ENCODE measurements around the gene P2RY2. TPM values are rescaled to one million over a fixed set of nuclear protein-coding genes. Genes with fewer than 3 reads are reported as not detected.

The P2RY2 gene
- total RNA-seq, 1 experiment from 2014 or later: 22.5 TPM

DNA sequence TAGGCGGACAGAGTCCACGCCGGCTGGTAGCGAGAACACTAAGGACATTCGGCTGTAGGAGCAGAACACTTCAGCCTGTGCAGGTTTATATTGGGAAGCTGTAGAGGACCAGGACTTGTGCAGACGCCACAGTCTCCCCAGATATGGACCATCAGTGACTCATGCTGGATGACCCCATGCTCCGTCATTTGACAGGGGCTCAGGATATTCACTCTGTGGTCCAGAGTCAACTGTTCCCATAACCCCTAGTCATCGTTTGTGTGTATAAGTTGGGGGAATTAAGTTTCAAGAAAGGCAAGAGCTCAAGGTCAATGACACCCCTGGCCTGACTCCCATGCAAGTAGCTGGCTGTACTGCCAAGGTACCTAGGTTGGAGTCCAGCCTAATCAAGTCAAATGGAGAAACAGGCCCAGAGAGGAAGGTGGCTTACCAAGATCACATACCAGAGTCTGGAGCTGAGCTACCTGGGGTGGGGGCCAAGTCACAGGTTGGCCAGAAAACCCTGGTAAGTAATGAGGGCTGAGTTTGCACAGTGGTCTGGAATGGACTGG is 17.2 kb downstream of the P2RY2 start:
- no TSS peak for BruUV-seq (replicated peaks)
- no peaks in the 10 kb centered on the region for H3K27me3 ChIP-seq (ENCODE audit: insufficient read depth, low read depth)
- H3K4me1 ChIP-seq (replicated peaks; ENCODE audit: insufficient read depth): peaks cover 43% of the 10 kb centered on the region
- H2AFZ ChIP-seq: no peak overlapping the region
- ChIA-PET POLR2A (ENCODE audit: unreplicated experiment) (no interaction called here), CTCF (interaction anchor here (1.6 kb wide), 1 partner anchor 57 kb away, joined by 5 read pairs; no protein-coding TSS in a partner anchor)
- H3F3A ChIP-seq (ENCODE audit: insufficient read depth, low read depth): peaks cover 5% of the 10 kb centered on the region; the same call in 1 of the 2 replicates
- TF ChIP-seq EZH2 (IDR thresholded peaks at IDR 0.05; ENCODE audit: low read depth) (no peak), CTCF (conservative IDR thresholded peaks at IDR 0.05) (no peak)
- no peaks in the 10 kb centered on the region for H3K79me2 ChIP-seq (ENCODE audit: low read depth)
- H3K4me2 ChIP-seq: no peak overlapping the region
- H4K20me1 ChIP-seq (ENCODE audit: insufficient read depth): no peaks in the 10 kb centered on the region
- no peaks in the 10 kb centered on the region for H3K9me3 ChIP-seq (ENCODE audit: insufficient read depth, low read depth)
- intact Hi-C loops (cut with micrococcal nuclease; ENCODE audit: unreplicated experiment): loop anchor here (5.0 kb wide), 1 partner anchor 313 kb away; no protein-coding TSS in a partner anchor
- no peak for DNase-seq
- H3K36me3 ChIP-seq (ENCODE audit: low read depth): peaks cover 3% of the 10 kb centered on the region; the same call in 1 of the 2 replicates
- H3K9me2 ChIP-seq (ENCODE audit: insufficient read depth): no peaks in the 10 kb centered on the region; the same call in 1 of the 2 replicates
- H3K27ac ChIP-seq: no peak overlapping the region
- H3K4me3 ChIP-seq: no peak overlapping the region

GRCh38 chr11:73236205-73236765 is 18.2 kb downstream of the P2RY2 start:
- BruUV-seq (replicated peaks): no TSS peak

More at GRCh38 chr11:73236205-73236765, 18.2 kb downstream of the P2RY2 start:
- ChIA-PET POLR2A (ENCODE audit: unreplicated experiment) (interaction anchor here (0.5 to 0.9 kb wide), 2 partner anchors 36 to 234 kb away, joined by 3 to 5 read pairs; no protein-coding TSS in a partner anchor), CTCF (interaction anchor here (0.6 to 1.7 kb wide), 10 partner anchors 11 to 513 kb away, joined by 3 to 10 read pairs (median 4); no protein-coding TSS in a partner anchor)
- no peaks in the 10 kb centered on the region for H3K79me2 ChIP-seq (ENCODE audit: low read depth)
- H3K4me2 ChIP-seq: no peak overlapping the region
- peaks cover 48% of the 10 kb centered on the region for H3K4me1 ChIP-seq (replicated peaks; ENCODE audit: insufficient read depth)
- H3K27me3 ChIP-seq (ENCODE audit: insufficient read depth, low read depth): no peaks in the 10 kb centered on the region
- TF ChIP-seq CTCF (conservative IDR thresholded peaks at IDR 0.05) (no peak), EZH2 (IDR thresholded peaks at IDR 0.05; ENCODE audit: low read depth) (no peak)
- no peaks in the 10 kb centered on the region for H4K20me1 ChIP-seq (ENCODE audit: insufficient read depth)
- DNase-seq: no peak
- H3K9me3 ChIP-seq (ENCODE audit: insufficient read depth, low read depth): no peaks in the 10 kb centered on the region
- H3K36me3 ChIP-seq (ENCODE audit: low read depth): no peaks in the 10 kb centered on the region
- H3F3A ChIP-seq (ENCODE audit: insufficient read depth, low read depth): peaks cover 5% of the 10 kb centered on the region; the same call in 1 of the 2 replicates
- no peaks in the 10 kb centered on the region; the same call in 1 of the 2 replicates for H3K9me2 ChIP-seq (ENCODE audit: insufficient read depth)
- no peak overlapping the region for H3K4me3 ChIP-seq
- no peak overlapping the region for H2AFZ ChIP-seq
- H3K27ac ChIP-seq: no peak overlapping the region
- intact Hi-C loops (cut with micrococcal nuclease; ENCODE audit: unreplicated experiment): loop anchor here (5.0 kb wide), 1 partner anchor 314 kb away; no protein-coding TSS in a partner anchor

Data from PC-9 (cell line).